ENCODE data around the gene SLC35E2B. TPM values are rescaled to one million over a fixed set of nuclear protein-coding genes. Genes with fewer than 3 reads are reported as not detected.
A peak's percentile ranks its signal among the peaks of the same experiment; 100 is the strongest.
"Not testable (repeated sequence)": the region's sequence is repeated elsewhere in the genome, so short reads cannot be mapped to it uniquely, and the experiment has no call there.

Gene SLC35E2B
- total RNA-seq, 1 donor from 2014 or later, result 36.9 TPM

- no peak for DNase-seq
These were observed 11.2 kb upstream of the SLC35E2B start for GRCh38 chr1:1703796-1704195.

GRCh38 chr1:1702506-1702905 lies 9.9 kb upstream of the SLC35E2B start:
- not testable (repeated sequence) for DNase-seq

GRCh38 chr1:1700557-1700956 lies 8.0 kb upstream of the SLC35E2B start:
- DNase-seq, result not testable (repeated sequence)

GRCh38 chr1:1700067-1700466 lies 7.5 kb upstream of the SLC35E2B start:
- not testable (repeated sequence) for DNase-seq

- not testable (repeated sequence) for DNase-seq
These were observed 6.5 kb upstream of the SLC35E2B start for GRCh38 chr1:1699061-1699460.

- not testable (repeated sequence) for DNase-seq
These were observed 5.0 kb upstream of the SLC35E2B start for GRCh38 chr1:1697358-1698183.

- not testable (repeated sequence) for DNase-seq
These were observed 4.1 kb upstream of the SLC35E2B start for GRCh38 chr1:1696431-1697357.

- DNase-seq, result peak; percentile 78
These were observed 276 bp downstream of the SLC35E2B start for GRCh38 chr1:1692324-1692713.

GRCh38 chr1:1691443-1691842 lies 1.2 kb downstream of the SLC35E2B start:
- not testable (repeated sequence) for DNase-seq

GRCh38 chr1:1689526-1689925 lies 3.1 kb downstream of the SLC35E2B start:
- DNase-seq, result not testable (repeated sequence)

- DNase-seq, result no peak
These were observed 4.7 kb downstream of the SLC35E2B start for GRCh38 chr1:1687846-1688245.

- no peak for DNase-seq
These were observed 8.4 kb downstream of the SLC35E2B start for GRCh38 chr1:1684031-1684681.

GRCh38 chr1:1683104-1683905 lies 9.3 kb downstream of the SLC35E2B start:
- DNase-seq, result no peak

- DNase-seq, result no peak
These were observed 11.7 kb downstream of the SLC35E2B start for GRCh38 chr1:1680912-1681273.

- no peak for DNase-seq
These were observed 12.3 kb downstream of the SLC35E2B start for GRCh38 chr1:1680031-1680911.

GRCh38 chr1:1678581-1679380 lies 13.8 kb downstream of the SLC35E2B start:
- DNase-seq, result no peak

GRCh38 chr1:1677718-1678580 lies 14.6 kb downstream of the SLC35E2B start:
- DNase-seq, result no peak

GRCh38 chr1:1676087-1676486 lies 16.5 kb downstream of the SLC35E2B start:
- DNase-seq, result not testable (repeated sequence)

- DNase-seq, result not testable (repeated sequence)
These were observed 17.4 kb downstream of the SLC35E2B start for GRCh38 chr1:1675218-1675617.
